ENCODE measurements around the gene DDX43. TPM values are rescaled to one million over a fixed set of nuclear protein-coding genes. Genes with fewer than 3 reads are reported as not detected.

DDX43 gene
- total RNA-seq, 1 experiment from 2014 or later = 24.9 TPM

GRCh38 chr6:73349311-73349710 lies 45.3 kb upstream of the DDX43 start:
- intact Hi-C loops (cut with micrococcal nuclease; ENCODE audit: unreplicated experiment) (no loop called here), in situ Hi-C loops (cut with HindIII; ENCODE audit: low pct_unique_long_range_greater_than_20kb, low sequenced_read_pairs) (no loop called here)
- POLR2A ChIA-PET = interaction anchor here (0.7 kb wide), 2 partner anchors 27 to 64 kb away, joined by 3 to 5 read pairs; no protein-coding TSS in a partner anchor
- no TSS peak for BruUV-seq (replicated peaks)
- Histone ChIP-seq H3K27ac (ENCODE audit: low read length) (no peak overlapping the region), H3K9me3 (ENCODE audit: control insufficient read depth, insufficient read depth, low read depth, low read length) (no peaks in the 10 kb centered on the region), H3K4me1 (ENCODE audit: control insufficient read depth, insufficient read depth, low read length) (no peaks in the 10 kb centered on the region), H3K27me3 (ENCODE audit: control insufficient read depth, insufficient read depth, low read length) (no peaks in the 10 kb centered on the region), H3K4me3 (ENCODE audit: low read depth in 2 of 2, low read length in 2 of 2) (no peak overlapping the region), H3K36me3 (ENCODE audit: control insufficient read depth, insufficient read depth, low read length) (no peaks in the 10 kb centered on the region)
- ATAC-seq (no peak), DNase-seq (ENCODE audit: low read depth, low spot score) (no peak)
- TF ChIP-seq SIN3A (IDR thresholded peaks at IDR 0.05; ENCODE audit: borderline replicate concordance, insufficient read depth, low read depth, low read length) (no peak), REST (IDR thresholded peaks at IDR 0.05; ENCODE audit: insufficient read depth in 1 of 2, low read depth in 2 of 2, low read length in 1 of 2) (no peak), CTCF (IDR thresholded peaks at IDR 0.05) (no peak), TCF7L2 (IDR thresholded peaks at IDR 0.05; ENCODE audit: low read depth, low read length) (no peak), POLR2AphosphoS5 (IDR thresholded peaks at IDR 0.05; ENCODE audit: low read depth, low read length) (no peak)
- CTCF ChIA-PET = no interaction called here

- ChIA-PET CTCF (no interaction called here), POLR2A (no interaction called here)
- no peak within 1 kb of the TSS for H3K4me3 ChIP-seq (ENCODE audit: low read depth in 2 of 2, low read length in 2 of 2)
- H3K27ac ChIP-seq (ENCODE audit: low read length) = no peak within 1 kb of the TSS
- in situ Hi-C loops (cut with HindIII; ENCODE audit: low pct_unique_long_range_greater_than_20kb, low sequenced_read_pairs) = no loop called here
- TF ChIP-seq REST (IDR thresholded peaks at IDR 0.05; ENCODE audit: insufficient read depth in 1 of 2, low read depth in 2 of 2, low read length in 1 of 2) (no peak), TCF7L2 (IDR thresholded peaks at IDR 0.05; ENCODE audit: low read depth, low read length) (no peak), SIN3A (IDR thresholded peaks at IDR 0.05; ENCODE audit: borderline replicate concordance, insufficient read depth, low read depth, low read length) (no peak), POLR2AphosphoS5 (IDR thresholded peaks at IDR 0.05; ENCODE audit: low read depth, low read length) (no peak), CTCF (IDR thresholded peaks at IDR 0.05) (no peak)
- DNase-seq (ENCODE audit: low read depth, low spot score) (no peak), ATAC-seq (no peak)
- no peaks in the 10 kb centered on the region for H3K4me1 ChIP-seq (ENCODE audit: control insufficient read depth, insufficient read depth, low read length)
- no peaks in the 10 kb centered on the region for H3K9me3 ChIP-seq (ENCODE audit: control insufficient read depth, insufficient read depth, low read depth, low read length)
- H3K27me3 ChIP-seq (ENCODE audit: control insufficient read depth, insufficient read depth, low read length) = no peaks in the 10 kb centered on the region
- intact Hi-C loops (cut with micrococcal nuclease; ENCODE audit: unreplicated experiment) = no loop called here
- no peaks in the 10 kb centered on the region for H3K36me3 ChIP-seq (ENCODE audit: control insufficient read depth, insufficient read depth, low read length)
- no TSS peak for BruUV-seq (replicated peaks)
Measured at GRCh38 chr6:73353636-73354593, 40.7 kb upstream of the DDX43 start, which contains the start of gene DPPA5. Gene DPPA5, minus strand, starts transcription at chr6:73354276. Its CDS starts 51 bp downstream, at chr6:73354225.

Data from Panc1 (cell line).